PFSK-1 (cell line): Measurements from ENCODE around the gene DNAJC18.

Experiments used
- POLR2AphosphoS5 ChIP-seq: IDR thresholded peaks from 2 replicates; pipeline ENCODE4 v1.6.1; 2012; ENCODE audit warnings: low read depth, mild to moderate bottlenecking, control low read depth, low read length, moderate library complexity
- REST ChIP-seq, 2 experiments: IDR thresholded peaks; 2 replicates each; pipeline versions ENCODE4 v1.6.1 to v1.8.0; 2011 to 2012; ENCODE audit warnings: low read depth in 2 of 2, low read length in 2 of 2, control low read depth in 1 of 2, inconsistent platforms in 1 of 2, mild to moderate bottlenecking in 1 of 2, moderate library complexity in 1 of 2; ENCODE audit not compliant: insufficient read depth in 1 of 2
- SIN3A ChIP-seq: IDR thresholded peaks from 2 replicates; pipeline ENCODE4 v1.6.1; 2012; ENCODE audit warnings: mild to moderate bottlenecking, low read length, moderate library complexity, borderline replicate concordance; ENCODE audit not compliant: insufficient read depth
- TAF1 ChIP-seq: IDR thresholded peaks from 2 replicates; pipeline ENCODE4 v1.6.1; 2012; ENCODE audit warnings: low read length, control low read depth, borderline replicate concordance; ENCODE audit not compliant: insufficient read depth

GRCh38 chr5:139419226-139420192, 19.8 kb downstream of the DNAJC18 start:
- no peak for TF ChIP-seq REST (IDR thresholded peaks at IDR 0.05; ENCODE audit: insufficient read depth in 1 of 2, low read depth in 2 of 2, low read length in 2 of 2)
- TF ChIP-seq POLR2AphosphoS5: no peak
- no peak for TF ChIP-seq SIN3A
- TF ChIP-seq TAF1: no peak
